Activated CD4-positive, alpha-beta T cell treated with anti-CD3 and anti-CD28 coated beads, Interleukin-2, amount 10 ng/mL, durations not matched to agents 7 days and 5 days (primary cell): ENCODE results near the gene ARHGAP25. TPM values are rescaled to one million over a fixed set of nuclear protein-coding genes. Genes with fewer than 3 reads are reported as not detected.

Experiments
- CTCF ChIA-PET: fragments of 350-600 bp; sonication (Branson Sonifier 250); formaldehyde crosslinking; loops from one replicate; lab custom pipeline; 2021; ENCODE audit warnings: antibody characterized with exemption; lab: Charles Lee
- POLR2A ChIA-PET: fragments of 350-600 bp; sonication (Branson Sonifier 250); formaldehyde crosslinking; loops from one replicate; lab custom pipeline; 2021; ENCODE audit warnings: antibody characterized with exemption; lab: Charles Lee
- DNase-seq: peaks from one replicate; pipeline ENCODE4 v3.0.0-alpha.2; 2020
- H3K27ac Mint-ChIP-seq: one replicate; pipeline ENCODE4 v1.8.0; 2021; ENCODE audit warnings: mild to moderate bottlenecking, moderate library complexity, mixed read lengths
- H3K27me3 Mint-ChIP-seq: one replicate; pipeline ENCODE4 v1.8.0; 2021; ENCODE audit warnings: mixed read lengths
- H3K36me3 Mint-ChIP-seq: one replicate; pipeline ENCODE4 v1.8.0; 2021; ENCODE audit warnings: low read depth, mixed read lengths
- H3K4me1 Mint-ChIP-seq: one replicate; pipeline ENCODE4 v1.8.0; 2021; ENCODE audit warnings: mixed read lengths
- H3K4me3 Mint-ChIP-seq: one replicate; pipeline ENCODE4 v1.8.0; 2021; ENCODE audit warnings: mild to moderate bottlenecking, moderate library complexity, mixed read lengths
- H3K9me3 Mint-ChIP-seq: one replicate; pipeline ENCODE4 v1.8.0; 2021; ENCODE audit warnings: mixed read lengths
- total RNA-seq, 2 experiments: library from RNA; stranded (reverse); gene quantifications; one replicate each; pipeline ENCODE4 v1.2.3, GENCODE V29; 2021

The ARHGAP25 gene
- total RNA-seq, 2 experiments from 2014 or later, result 94.9 to 97.8 TPM

- ChIA-PET CTCF (interaction anchor here (1.0 to 1.6 kb wide), 5 partner anchors 10 to 93 kb away, joined by 3 to 5 read pairs (median 4); no protein-coding TSS in a partner anchor), POLR2A (no interaction called here)
- Mint-ChIP-seq H3K27ac (no peak overlapping the region), H3K9me3 (no peaks in the 10 kb centered on the region), H3K36me3 (no peaks in the 10 kb centered on the region), H3K27me3 (peaks cover 23% of the 10 kb centered on the region), H3K4me3 (no peak overlapping the region), H3K4me1 (no peaks in the 10 kb centered on the region)
- DNase-seq, result no peak
Measured at GRCh38 chr2:68846091-68846490, 111.5 kb downstream of the ARHGAP25 start.

GRCh38 chr2:68847751-68848150 is 113.1 kb downstream of the ARHGAP25 start:
- POLR2A ChIA-PET, result no interaction called here
- no peak overlapping the region for H3K4me3 Mint-ChIP-seq
- no peaks in the 10 kb centered on the region for H3K9me3 Mint-ChIP-seq
- no peaks in the 10 kb centered on the region for H3K36me3 Mint-ChIP-seq
- H3K27me3 Mint-ChIP-seq, result peaks cover 26% of the 10 kb centered on the region
- CTCF ChIA-PET, result interaction anchor here (0.8 to 3.2 kb wide), 3 partner anchors 9 to 15 kb away, joined by 3 to 15 read pairs (median 4); no protein-coding TSS in a partner anchor
- DNase-seq, result no peak
- no peaks in the 10 kb centered on the region for H3K4me1 Mint-ChIP-seq
- no peak overlapping the region for H3K27ac Mint-ChIP-seq

DNA sequence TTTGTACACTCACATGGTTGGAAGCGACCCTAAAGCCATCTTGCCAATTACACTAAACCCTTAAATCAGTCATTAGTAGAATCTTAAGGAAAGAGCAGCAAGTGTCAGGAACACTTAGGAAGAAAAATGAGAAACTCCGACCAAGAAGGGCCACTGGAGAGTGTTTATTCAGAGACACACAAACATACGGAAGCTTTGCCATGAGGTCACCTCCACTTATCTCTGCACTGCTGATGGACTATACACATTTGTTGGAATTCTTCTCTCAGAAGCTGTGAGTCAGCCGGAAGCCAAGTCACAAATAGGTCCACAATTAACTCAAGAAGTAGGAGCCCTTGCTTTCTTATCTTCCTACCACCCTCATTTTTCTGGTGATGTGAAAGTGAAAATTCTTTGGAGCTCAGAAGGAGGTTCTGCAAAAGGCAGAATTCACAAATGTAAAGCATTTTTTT is 115.0 kb downstream of the ARHGAP25 start:
- DNase-seq, result no peak
- POLR2A ChIA-PET, result no interaction called here
- Mint-ChIP-seq H3K27ac (no peak overlapping the region), H3K27me3 (peaks cover 26% of the 10 kb centered on the region), H3K9me3 (no peaks in the 10 kb centered on the region), H3K36me3 (no peaks in the 10 kb centered on the region), H3K4me3 (no peak overlapping the region), H3K4me1 (no peaks in the 10 kb centered on the region)
- CTCF ChIA-PET, result interaction anchor here (1.1 to 3.2 kb wide), 2 partner anchors 9 to 11 kb away, joined by 4 to 15 read pairs; no protein-coding TSS in a partner anchor

DNA sequence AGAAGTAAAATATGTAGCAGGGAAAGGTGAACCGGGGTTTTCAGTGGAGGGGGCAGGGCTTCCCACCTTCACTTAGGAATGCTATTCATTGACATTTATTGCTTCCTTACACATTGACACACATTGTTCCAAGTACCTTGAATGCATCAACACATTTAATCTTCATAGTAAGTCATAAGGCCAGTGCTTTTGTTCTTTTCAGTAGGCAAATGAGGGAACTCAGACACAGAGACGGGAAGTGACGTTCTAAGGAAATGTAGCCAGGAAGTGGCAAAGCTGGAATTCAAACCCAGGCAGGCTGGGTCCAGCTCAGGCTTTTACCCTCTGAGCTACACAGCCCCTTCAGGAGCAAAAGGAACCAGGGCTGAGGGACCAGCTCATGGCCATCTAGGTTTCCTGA is 115.9 kb downstream of the ARHGAP25 start:
- Mint-ChIP-seq H3K4me1 (no peaks in the 10 kb centered on the region), H3K9me3 (no peaks in the 10 kb centered on the region), H3K27ac (no peak overlapping the region), H3K36me3 (no peaks in the 10 kb centered on the region), H3K27me3 (peaks cover 26% of the 10 kb centered on the region), H3K4me3 (no peak overlapping the region)
- ChIA-PET CTCF (interaction anchor here (0.7 to 1.1 kb wide), 2 partner anchors 8 to 9 kb away, joined by 3 to 4 read pairs; no protein-coding TSS in a partner anchor), POLR2A (no interaction called here)
- no peak for DNase-seq

DNA sequence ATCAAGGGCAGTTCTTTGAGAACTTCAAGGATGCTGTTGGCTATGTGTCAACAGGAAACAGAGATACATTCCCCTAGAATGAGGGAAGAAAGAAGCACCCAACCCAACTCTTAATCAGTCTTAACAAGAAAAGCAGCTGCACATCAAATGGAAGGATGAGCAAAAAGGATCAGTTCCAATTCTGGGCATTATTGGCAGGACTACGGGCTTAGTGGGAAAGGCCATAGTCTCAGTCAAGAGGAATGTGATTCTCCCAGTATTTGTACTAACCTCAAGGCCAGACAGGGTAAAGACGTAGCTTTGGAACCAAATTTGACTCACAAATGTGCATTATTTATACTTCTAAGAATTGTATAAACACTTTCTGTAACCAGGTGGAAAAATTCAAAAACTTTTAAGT is 118.4 kb downstream of the ARHGAP25 start:
- ChIA-PET POLR2A (no interaction called here), CTCF (interaction anchor here (1.5 kb wide), 1 partner anchor 12 kb away, joined by 4 read pairs; no protein-coding TSS in a partner anchor)
- peaks cover 21% of the 10 kb centered on the region for H3K27me3 Mint-ChIP-seq
- no peaks in the 10 kb centered on the region for H3K9me3 Mint-ChIP-seq
- no peak overlapping the region for H3K27ac Mint-ChIP-seq
- no peak overlapping the region for H3K4me3 Mint-ChIP-seq
- H3K4me1 Mint-ChIP-seq, result peaks cover 4% of the 10 kb centered on the region
- no peak for DNase-seq
- H3K36me3 Mint-ChIP-seq, result no peaks in the 10 kb centered on the region

DNA sequence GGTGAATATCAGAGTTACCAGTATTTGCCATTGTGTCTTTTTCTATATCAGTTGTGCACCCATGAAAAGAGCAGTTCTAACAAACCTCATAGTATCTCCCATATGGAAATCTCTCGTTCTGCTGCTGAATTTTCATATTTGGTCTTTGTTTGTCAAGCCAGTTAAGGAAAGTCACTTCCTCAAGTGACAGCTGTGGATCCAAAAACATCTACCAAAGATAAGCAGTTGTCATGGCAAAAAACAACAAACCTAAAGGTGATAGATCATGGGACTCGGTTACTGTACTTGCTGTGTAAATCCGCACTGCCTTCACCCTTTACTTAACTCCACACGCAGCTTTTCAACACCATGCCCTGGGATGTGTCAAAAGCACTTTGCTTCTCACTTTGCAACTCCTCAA is 119.3 kb downstream of the ARHGAP25 start:
- ChIA-PET POLR2A (no interaction called here), CTCF (interaction anchor here (1.5 to 1.9 kb wide), 2 partner anchors 11 to 18 kb away, joined by 4 to 5 read pairs; no protein-coding TSS in a partner anchor)
- Mint-ChIP-seq H3K4me3 (no peak overlapping the region), H3K36me3 (no peaks in the 10 kb centered on the region), H3K27ac (no peak overlapping the region), H3K4me1 (peaks cover 4% of the 10 kb centered on the region), H3K9me3 (no peaks in the 10 kb centered on the region), H3K27me3 (peaks cover 17% of the 10 kb centered on the region)
- no peak for DNase-seq

DNA sequence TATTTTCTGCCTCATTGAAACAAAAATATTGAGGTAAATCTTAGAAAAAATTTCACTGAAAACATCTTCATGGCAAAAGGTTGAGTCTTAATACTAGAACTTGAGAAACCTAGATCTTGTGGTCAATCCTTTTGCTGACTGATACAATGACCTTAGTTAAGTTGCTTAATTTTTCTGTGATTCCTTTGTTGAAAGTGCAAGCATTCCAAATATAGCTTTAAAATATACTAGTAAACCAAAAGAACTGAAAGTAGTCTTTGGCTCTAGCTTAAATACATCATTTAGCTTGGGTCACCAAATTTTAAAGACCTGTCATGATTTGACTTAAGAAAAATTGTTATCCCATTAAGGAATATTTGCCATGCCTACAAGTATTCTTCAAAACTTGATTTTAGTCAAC is 119.9 kb downstream of the ARHGAP25 start:
- Mint-ChIP-seq H3K4me3 (no peak overlapping the region), H3K27me3 (peaks cover 13% of the 10 kb centered on the region), H3K4me1 (peaks cover 4% of the 10 kb centered on the region), H3K27ac (no peak overlapping the region), H3K9me3 (no peaks in the 10 kb centered on the region), H3K36me3 (no peaks in the 10 kb centered on the region)
- DNase-seq, result no peak
- POLR2A ChIA-PET, result no interaction called here
- CTCF ChIA-PET, result interaction anchor here (0.6 to 1.9 kb wide), 4 partner anchors 18 to 135 kb away, joined by 3 to 5 read pairs (median 4); no protein-coding TSS in a partner anchor

GRCh38 chr2:68855550-68855949 is 120.9 kb downstream of the ARHGAP25 start:
- peaks cover 4% of the 10 kb centered on the region for H3K4me1 Mint-ChIP-seq
- H3K27ac Mint-ChIP-seq, result no peak overlapping the region
- POLR2A ChIA-PET, result no interaction called here
- no peaks in the 10 kb centered on the region for H3K36me3 Mint-ChIP-seq
- no peak for DNase-seq
- peaks cover 9% of the 10 kb centered on the region for H3K27me3 Mint-ChIP-seq
- no peak overlapping the region for H3K4me3 Mint-ChIP-seq
- CTCF ChIA-PET, result interaction anchor here (0.6 to 1.6 kb wide), 4 partner anchors 17 to 390 kb away, joined by 3 to 5 read pairs (median 3); no protein-coding TSS in a partner anchor
- no peaks in the 10 kb centered on the region for H3K9me3 Mint-ChIP-seq

GRCh38 chr2:68857202-68857845 is 122.7 kb downstream of the ARHGAP25 start:
- peaks cover 4% of the 10 kb centered on the region for H3K4me1 Mint-ChIP-seq

DNA sequence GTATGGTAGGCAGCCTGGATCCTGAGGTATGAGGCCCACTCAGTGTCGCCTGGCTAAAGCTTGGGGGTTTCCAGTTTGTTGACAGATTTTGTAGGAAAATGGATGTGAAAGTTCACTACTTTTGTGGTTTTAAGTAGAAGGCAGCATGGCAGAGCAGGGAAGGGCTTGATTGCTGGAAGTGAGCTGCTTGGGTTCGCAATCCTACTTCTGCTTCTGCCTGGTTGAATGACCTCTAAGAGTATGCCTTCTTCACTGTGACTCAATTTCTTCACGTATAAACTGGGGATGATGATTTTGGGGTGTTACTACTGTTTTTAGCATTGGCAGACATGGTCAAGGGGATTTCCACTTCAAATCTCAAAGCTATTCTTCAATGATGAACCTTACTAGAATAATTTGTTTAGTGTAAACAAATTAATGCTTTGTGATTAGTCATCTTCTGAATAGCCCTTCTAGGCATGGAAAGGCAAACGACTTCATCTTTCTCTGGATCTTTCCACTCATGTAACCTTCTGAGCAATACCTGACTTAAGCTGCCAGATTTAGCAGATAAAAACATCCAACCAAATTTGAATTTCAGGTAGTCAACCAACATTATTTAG is 123.3 kb downstream of the ARHGAP25 start:
- peaks cover 4% of the 10 kb centered on the region for H3K4me1 Mint-ChIP-seq
- peaks cover 4% of the 10 kb centered on the region for H3K27me3 Mint-ChIP-seq
- H3K9me3 Mint-ChIP-seq, result no peaks in the 10 kb centered on the region
- no peak overlapping the region for H3K4me3 Mint-ChIP-seq
- no peak overlapping the region for H3K27ac Mint-ChIP-seq
- CTCF ChIA-PET, result interaction anchor here (0.9 to 1.7 kb wide), 3 partner anchors 8 to 12 kb away, joined by 3 to 4 read pairs (median 4); no protein-coding TSS in a partner anchor
- POLR2A ChIA-PET, result no interaction called here
- no peak for DNase-seq
- H3K36me3 Mint-ChIP-seq, result no peaks in the 10 kb centered on the region

More at GRCh38 chr2:68857202-68857845, 122.7 kb downstream of the ARHGAP25 start:
- Mint-ChIP-seq H3K4me3 (no peak overlapping the region), H3K27ac (no peak overlapping the region), H3K9me3 (no peaks in the 10 kb centered on the region), H3K36me3 (no peaks in the 10 kb centered on the region), H3K27me3 (peaks cover 4% of the 10 kb centered on the region)
- DNase-seq, result no peak
- CTCF ChIA-PET, result interaction anchor here (1.7 kb wide), 1 partner anchor 11 kb away, joined by 4 read pairs; no protein-coding TSS in a partner anchor
- POLR2A ChIA-PET, result no interaction called here

GRCh38 chr2:68860111-68860510 is 125.5 kb downstream of the ARHGAP25 start:
- peaks cover 4% of the 10 kb centered on the region for H3K4me1 Mint-ChIP-seq
- DNase-seq, result no peak
- no peak overlapping the region for H3K27ac Mint-ChIP-seq
- H3K4me3 Mint-ChIP-seq, result no peak overlapping the region
- H3K27me3 Mint-ChIP-seq, result peaks cover 4% of the 10 kb centered on the region
- no peaks in the 10 kb centered on the region for H3K36me3 Mint-ChIP-seq
- CTCF ChIA-PET, result interaction anchor here (0.9 to 1.3 kb wide), 5 partner anchors 10 to 49 kb away, joined by 3 to 4 read pairs (median 3); no protein-coding TSS in a partner anchor
- H3K9me3 Mint-ChIP-seq, result no peaks in the 10 kb centered on the region
- POLR2A ChIA-PET, result interaction anchor here (0.8 kb wide), 1 partner anchor 14 kb away, joined by 3 read pairs; no protein-coding TSS in a partner anchor

DNA sequence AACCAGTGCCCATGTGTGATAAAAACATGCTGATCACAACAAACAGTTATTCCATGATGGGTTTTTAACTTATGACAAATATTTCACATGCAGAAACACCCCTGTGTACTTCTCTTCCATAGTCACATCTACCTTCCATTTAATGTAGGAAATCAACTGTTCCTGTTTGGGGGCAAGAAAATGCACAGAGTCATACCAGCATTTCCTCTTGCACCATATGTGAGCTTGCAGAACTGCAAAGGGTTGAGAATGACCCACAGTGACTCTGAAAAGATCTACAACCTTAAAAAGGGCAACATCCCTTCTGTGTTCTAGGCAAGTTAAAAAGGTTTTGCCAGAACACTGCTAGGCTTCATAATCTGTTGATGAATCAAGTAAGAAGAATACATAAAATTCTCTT is 126.7 kb downstream of the ARHGAP25 start:
- POLR2A ChIA-PET, result no interaction called here

More for the DNA sequence above, 126.7 kb downstream of the ARHGAP25 start:
- peaks cover 4% of the 10 kb centered on the region for H3K4me1 Mint-ChIP-seq
- no peaks in the 10 kb centered on the region for H3K36me3 Mint-ChIP-seq
- H3K9me3 Mint-ChIP-seq, result no peaks in the 10 kb centered on the region
- H3K27ac Mint-ChIP-seq, result no peak overlapping the region
- CTCF ChIA-PET, result no interaction called here
- H3K4me3 Mint-ChIP-seq, result no peak overlapping the region
- peaks cover 4% of the 10 kb centered on the region for H3K27me3 Mint-ChIP-seq
- DNase-seq, result no peak
